GM18868 (cell line): Measurements from ENCODE around the gene SORBS1.
"Not testable (repeated sequence)": the region's sequence is repeated elsewhere in the genome, so short reads cannot be mapped to it uniquely, and the experiment has no call there.

Experiments
- ATAC-seq: cut with Tn5 transposase; IDR thresholded peaks from one replicate; pipeline ENCODE4 v1.9.1; 2021; ENCODE audit warnings: mild to moderate bottlenecking, moderate library complexity; ENCODE audit not compliant: unreplicated experiment

Gene SORBS1

DNA sequence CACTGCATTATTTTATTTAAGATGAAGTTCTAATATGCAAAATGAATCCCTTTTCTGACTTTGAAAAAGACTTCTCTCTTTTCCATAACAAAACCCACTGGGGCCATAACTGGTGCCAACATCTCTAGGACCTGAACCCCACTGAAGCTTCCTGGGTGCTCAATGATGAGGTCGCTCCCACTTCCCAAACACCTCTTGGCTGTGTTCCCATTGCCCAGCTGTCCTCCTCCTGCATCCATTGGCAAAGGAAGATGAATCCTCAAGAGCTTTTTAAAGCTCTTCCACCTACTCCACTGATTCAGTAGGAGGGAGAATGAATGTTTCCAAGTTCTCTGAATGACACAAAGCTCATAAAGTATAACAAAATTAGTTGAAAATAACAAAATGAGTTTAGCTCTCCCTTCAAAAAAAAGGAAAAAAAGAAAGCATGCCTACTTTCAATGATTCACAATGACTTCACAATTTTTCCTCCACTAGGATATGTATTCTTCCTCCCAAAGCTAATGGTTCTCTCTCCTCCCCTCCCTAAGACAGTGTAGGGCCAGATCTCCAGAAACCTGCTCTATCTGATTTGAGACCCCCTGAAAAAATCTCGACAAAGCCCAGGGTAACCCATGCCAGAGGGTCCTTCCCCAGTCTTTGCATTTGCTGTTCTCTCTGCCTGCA lies 64.8 kb downstream of the SORBS1 start:
- no peak for ATAC-seq

DNA sequence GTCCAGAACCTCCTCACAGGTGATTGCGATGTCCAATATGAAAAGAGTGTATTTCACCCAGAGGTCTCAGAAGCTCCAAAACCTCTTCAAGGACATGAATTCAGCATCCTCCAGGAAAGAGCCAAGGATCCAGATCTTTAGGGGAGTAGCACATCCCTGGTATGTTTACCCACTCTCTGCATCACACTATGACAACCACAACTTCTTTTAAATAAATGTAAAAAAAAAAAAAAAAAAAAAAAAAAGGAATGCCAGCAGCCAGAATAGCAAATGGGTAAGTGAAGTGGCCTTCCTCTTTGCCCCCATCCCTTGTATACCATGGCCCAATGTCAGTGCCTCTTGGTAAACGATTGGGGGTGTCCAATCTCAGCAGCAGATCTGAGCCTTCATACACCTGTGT lies 67.3 kb downstream of the SORBS1 start:
- ATAC-seq = no peak

DNA sequence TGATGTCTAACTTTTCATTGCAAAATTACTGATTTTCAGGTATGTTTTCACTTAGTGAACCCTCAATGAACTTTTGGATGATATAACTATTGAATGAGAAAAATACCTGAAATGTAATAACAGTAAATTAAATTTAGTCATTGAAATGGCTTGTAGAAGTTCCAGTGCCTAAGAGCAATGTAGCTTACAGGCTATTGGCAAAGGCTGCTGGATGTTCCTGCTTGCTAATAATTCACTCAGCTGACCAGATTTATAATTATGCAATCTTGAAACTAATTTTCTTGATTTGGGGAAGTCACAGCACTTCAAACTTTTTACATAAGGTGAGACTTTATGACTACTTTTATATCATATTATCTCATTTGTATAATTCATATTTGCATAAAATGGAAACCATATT lies 73.2 kb downstream of the SORBS1 start:
- no peak for ATAC-seq

DNA sequence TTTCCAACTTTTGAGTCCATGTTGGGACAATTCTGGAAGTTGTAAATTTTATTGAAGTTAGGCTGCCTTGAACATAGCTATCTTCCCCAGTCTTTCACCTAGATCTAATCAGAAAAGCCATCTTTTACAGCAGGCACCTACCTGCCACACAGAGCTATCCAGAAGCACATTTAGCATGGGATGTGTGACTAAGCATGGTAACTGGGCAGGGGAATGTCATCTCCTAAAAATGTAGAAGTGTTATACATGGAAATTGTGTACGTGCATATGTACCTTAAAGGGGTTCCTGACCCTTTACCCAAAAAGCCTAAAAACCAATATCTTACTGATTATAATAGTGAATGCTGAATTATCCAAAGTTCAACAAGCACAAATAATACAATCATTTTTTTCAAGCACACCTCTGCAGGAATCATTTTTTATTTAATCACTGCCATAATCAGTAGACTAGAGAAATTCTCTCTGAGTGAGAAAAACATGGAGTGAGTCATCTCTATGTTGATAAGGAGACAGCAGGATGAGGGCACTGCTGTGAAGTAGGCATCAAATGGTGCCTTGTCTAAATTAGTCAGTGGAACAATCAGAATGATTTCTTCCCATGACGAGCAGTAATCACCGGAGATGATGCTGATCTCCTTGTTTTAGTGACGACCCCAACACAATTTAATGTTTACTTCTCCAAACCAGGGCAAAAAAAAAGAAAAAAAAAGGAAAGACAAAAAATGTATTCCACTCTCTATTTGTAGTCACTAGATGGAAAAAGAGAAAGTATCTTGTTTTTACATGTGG lies 75.9 kb downstream of the SORBS1 start:
- ATAC-seq = no peak

DNA sequence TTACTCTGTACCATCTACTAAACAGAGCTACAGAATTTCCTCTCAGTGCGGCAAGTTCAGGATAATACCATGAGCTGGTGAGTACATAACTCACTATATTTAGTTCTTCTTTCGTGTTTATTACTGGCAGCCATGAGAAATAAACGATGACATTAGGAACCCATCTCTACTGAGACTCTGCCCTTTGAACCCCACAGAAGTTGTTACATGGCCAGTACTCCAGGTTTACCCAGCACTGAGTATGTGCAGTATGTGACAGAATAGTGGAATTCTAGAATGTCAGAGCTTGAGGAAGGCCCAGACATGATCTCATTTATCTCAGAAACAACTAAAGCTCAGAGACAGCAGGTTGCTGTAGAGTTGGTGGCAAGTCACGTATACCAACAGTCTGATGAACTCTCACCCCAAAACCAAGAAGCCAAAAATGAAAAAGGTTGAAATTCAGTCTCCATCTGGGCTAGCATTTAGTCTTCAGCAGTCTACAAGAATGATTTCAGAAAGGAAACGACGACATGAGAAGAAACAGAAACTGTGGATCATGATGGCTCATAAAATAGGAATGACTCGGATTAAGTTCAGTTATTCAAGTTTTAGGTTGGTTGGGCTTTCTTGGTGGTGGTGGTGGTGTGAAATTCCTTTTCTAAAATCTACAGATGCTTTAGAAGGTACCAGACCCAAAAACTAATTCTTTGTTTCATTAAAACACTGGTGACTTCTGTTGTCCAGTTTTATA lies 78.5 kb downstream of the SORBS1 start:
- ATAC-seq = no peak

DNA sequence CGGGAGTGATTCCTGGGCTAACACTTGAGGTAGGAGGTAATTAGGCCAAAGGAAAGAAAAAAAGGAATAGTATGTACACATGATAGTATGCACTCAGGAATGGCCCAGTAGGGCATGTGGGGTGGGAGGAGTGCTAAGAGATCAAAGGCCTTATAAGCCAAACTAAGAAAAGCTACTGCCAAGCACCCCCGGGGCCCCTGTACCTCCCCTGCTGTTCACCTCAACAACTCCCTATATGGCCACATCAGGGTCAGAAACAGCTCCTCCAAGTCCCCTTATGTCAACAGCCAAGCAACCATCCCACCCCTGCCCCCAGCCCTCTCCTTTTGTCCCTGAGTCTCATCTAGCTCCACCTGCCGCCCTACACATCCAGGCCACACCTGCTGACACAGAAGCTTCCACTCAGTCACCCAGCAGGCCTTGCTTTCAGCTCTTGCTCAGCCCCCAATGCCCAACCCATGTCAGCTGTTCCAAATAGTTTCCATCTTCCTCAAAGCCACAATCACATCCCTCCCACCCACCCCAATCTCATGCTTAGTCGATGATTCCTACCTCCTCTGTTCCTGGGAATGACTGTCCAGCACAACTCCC lies 80.2 kb downstream of the SORBS1 start:
- no peak for ATAC-seq

DNA sequence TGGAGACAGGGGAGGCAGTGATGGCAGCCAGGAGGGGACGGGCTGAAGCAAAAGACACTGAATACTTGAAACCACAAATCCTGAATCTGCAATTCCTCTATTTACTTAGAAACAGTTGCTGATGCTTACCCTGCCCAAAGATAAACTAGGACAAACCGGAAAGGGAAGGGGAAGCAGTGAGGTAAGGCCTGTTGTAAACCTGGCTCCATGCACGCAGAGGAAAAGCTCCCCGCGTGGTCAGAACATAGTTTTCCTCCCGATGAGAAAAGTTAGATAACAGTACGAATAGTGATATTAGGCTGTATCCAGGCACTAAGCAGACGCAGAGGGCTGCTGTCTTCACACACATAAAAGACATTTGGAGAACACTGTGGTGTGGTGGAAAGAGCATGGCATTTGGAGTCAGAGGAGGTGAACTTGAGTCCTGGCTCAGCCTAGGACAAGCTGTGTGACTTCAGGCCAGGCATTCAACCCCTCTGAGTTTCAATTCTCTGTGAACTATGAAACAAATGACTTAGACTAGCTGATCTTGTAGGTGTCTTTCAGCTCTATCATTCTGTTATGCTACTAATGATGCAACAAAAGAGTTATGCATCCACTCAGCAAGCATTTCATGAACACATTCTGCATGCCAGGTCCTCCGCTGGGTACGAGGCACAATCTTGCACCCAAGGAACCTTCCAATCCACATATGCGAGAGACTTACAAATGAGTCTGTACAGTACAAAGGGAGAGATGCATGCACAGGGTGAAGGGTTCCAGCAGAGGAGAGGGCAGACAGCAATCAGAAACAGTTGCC lies 80.9 kb downstream of the SORBS1 start:
- ATAC-seq = no peak

DNA sequence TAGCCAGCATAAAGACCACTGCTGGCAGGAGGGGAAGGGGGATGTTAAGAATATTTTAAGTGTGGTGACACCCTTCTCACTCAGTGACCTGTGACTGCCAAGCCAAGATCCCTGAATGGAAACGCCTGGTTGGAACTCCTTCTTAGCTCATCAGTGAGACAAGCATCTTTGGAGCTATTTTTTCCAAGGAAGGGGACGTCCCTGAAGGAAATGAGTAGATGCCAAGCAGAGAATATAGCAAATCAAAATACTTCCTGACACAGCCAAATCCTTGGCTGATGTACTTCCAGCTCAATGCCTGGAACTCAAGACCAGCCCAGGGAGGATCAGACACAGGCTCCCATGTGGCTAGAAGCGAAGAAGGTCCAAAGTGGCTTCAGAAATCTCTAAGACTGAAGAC lies 82.2 kb downstream of the SORBS1 start:
- no peak for ATAC-seq

DNA sequence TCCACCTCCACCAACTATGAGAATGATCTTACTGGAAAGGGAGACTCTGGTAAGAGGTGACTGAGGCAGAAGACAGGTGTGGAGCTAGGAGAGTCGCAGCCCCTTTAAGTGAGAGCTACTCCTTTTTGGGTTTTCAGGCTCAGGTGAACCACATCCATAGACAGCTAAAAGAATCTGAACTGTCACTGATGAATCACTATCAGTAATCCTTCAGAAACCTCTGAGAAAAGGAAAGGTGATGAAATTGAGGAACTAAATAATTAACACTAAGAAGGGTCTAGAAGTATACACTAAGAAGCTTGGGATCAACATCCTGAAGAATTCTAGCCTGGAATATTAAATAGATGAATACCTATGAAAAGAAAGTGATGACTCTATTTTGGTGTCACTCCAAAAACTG lies 83.0 kb downstream of the SORBS1 start:
- no peak for ATAC-seq

DNA sequence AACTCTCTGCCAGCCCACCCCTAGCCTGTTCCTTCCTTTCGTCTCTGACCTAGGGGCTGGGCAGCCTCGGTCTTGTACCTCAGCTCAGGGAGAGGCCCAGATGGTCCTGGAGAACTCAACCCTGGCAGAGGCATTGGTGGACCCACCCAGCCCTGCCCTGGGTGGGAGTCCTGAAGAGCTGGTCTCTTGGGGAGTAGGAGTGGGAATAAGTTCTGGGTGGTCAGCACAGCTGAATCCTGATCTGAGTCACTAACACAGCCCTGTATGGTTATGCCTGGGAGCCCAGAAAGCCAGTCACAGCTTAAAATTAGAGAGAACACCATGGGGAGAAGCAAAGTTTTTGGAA lies 84.0 kb downstream of the SORBS1 start:
- ATAC-seq = no peak

DNA sequence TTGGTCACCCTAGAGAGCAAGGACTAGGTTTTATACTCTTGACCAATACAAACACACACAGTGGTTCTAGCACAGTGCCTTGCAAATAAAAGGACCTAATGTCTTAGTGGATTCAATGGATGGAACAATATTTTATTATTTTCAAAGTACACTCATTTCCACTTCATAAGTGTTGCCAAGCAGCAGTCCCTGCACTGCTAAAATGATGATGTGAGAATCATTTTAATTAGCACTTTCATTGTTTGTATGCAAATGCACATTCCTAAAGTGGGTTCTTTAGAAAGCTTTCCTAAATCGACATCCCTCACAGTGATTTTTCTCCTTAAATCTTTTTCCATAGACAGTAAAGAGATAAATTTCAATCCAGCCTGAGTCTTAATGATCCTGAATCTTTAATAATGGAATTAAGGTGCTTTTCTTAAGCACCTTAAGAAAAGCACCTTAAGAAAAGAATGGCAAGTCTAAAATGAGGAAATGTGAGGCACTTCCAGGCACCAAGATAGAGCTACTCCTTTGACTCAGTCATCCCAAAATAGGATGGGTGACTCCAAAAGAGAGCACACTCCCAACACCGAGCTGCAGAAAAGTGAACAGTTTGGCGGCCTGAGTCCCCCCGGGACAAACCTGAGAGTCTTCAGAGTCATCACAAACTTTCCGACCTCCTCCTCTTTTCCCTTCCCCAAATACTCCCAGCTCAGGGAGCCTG lies 84.5 kb downstream of the SORBS1 start:
- no peak for ATAC-seq

DNA sequence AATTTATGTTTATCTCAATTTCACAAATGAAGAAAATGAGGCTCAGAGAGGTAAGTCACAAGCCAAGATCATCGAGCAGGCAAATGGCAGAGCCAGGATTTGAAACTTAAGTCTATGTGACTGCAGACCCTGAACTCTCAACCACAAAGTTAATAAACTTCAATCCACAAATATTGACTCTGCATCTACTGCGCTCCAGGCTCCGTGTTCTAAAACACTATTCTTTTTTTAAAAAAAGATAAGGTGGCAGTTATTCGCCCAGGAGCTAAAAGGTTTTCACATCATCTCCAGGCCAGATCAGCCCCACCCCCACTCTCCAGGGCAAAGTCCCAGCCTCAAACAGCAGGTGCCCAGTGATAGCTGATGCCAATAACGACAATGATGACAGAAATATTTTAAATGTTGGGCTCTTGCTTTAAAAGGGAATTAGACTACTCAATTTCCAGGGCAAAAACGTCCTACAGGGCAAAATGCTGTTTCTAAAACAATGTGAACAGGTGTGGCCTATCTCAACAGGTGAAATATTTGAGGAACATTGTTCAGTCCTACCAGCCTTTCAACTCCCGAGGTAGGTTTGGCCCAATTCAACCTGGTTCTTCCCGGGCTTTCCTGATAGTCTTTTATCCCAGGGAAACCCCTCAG lies 85.2 kb downstream of the SORBS1 start:
- no peak for ATAC-seq

DNA sequence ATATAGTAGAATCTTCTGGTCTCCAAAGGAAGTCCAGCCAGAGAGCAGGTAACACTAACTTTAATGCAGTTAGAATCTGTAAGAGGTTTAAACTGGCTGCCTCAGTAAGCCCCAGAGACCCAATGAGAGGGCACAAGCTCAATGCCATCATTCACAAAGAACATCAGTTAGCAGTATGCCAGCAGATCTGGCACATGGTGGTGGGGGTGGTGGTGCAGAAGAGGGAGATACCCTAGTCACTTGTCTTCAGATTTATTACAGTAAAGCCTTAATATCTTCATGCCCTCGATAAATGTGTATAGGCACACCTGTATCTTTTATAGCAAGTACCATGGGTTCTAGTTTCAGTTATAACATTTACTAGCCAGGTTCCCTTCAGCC lies 86.2 kb downstream of the SORBS1 start:
- ATAC-seq = no peak

DNA sequence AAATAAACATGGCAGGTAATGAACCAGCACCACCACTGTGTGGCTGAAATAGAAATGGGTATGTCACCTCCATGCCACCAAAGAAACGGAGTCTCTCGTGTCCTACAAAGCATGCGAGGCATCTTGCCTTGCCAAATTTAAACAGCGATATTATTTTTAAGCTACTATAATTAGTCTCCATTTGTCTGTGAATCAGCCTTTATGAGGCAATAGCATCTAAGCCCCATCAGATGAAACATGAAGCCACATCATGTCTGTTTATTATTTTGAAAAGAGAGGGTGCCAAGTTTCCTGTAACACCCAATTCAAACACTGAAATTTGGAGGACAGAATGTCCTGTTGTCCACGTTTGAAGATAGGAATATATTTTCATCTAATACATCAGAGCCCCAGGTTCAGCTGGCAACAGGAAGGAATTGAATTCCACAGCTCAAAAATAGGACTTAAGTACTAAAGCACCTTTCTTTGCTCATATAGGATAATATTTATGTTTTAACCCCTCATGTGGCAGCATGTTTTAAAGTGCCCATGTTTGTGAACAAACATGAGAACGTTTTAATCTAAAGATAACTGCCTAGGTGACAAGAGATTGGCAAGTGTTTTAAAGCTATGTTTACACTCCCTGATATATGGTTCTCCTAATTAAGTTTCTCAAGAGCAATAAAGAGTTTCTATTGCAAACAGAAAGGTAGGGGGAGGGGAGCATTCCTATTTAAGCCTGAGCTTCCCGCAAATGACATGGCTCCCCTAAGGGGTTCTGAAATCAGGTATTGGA lies 86.8 kb downstream of the SORBS1 start:
- no peak for ATAC-seq

DNA sequence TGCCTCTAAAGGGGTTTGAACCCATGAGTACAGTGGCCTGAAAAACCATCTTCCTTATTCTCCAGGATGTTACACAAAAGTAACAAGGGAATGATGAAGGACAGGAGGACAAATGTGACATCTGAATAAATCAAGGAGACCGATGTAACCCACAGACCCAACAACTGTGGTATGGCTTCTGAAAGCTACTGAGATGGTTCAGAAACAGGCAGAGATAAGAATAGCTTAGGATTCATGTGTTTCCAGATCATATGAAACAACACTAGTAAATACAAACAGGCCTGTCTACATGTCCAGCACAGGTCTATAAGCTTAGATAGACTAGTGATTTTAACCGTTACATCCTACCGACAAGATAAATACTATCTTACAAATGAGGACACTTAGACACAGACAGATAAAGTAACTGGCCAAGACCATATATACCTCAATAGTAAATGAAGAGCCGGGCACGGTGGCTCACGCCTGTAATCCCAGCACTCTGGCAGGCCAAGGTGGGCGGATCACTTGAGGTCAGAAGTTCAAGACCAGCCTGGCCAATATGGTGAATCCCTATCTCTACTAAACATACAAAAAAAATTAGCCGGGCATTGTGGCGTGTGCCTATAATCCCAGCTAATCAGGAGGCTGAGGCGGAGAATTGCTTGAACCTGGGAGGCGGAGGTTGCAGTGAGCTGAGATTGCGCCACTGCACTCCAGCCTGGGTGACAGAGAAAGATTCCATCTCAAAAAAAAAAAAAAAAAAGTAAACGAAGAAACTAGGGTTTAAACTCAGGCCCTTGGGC lies 88.7 kb downstream of the SORBS1 start:
- no peak for ATAC-seq

DNA sequence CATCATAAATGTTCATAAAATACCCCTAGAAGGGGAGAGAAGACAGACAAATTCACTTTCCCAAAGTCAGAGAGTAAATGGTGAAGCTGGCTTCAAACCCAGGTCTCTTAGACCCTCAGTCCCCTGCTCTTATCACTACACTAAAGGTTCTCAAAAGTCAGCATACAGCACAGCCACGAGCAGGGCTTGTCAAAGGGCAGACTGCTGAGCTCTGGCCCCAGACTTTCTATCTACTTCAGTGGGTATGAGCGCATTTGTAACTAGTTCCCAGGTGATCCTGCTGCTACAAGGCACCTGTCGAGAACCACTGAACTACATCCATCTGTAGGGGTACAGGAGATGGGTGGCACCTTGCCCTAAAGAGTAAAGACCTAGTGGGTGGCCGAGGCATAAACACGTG lies 91.5 kb downstream of the SORBS1 start:
- no peak for ATAC-seq

DNA sequence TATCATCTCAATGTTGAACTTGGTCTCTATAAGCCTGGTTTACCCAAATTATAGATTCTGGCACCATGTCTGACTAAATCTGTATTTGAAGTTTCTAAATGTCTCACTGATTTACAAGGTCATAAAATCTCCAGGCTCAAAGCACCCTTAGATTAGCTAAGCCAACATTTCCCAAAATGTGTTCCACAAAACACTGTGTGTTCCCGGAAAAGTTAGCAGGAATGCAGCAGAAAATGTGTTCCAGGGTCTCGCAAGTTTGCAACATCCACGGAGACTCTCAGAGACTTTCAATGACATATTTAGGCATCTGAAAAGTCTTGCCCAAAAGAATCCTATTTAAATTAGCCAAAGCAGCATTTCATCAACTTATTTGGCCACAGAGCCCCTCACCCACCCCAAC lies 91.9 kb downstream of the SORBS1 start:
- no peak for ATAC-seq

DNA sequence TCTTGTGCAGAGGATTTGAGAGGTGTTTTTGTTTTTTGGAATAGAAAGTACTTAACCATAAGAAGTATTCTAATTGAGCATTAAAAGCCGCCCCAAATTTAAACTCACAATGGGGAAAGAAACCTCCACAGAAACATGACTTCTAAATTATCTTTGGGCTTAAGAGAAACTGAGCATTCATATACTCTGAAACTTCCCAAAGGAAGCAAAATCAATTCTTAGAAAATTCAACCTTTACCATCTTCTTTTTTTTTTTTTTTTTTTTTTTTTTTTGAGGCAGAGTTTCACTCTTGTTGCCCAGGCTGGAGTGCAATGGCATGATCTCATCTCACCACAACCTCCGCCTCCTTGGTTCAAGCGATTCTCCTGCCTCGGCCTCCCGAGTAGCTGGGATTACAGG lies 93.5 kb downstream of the SORBS1 start:
- ATAC-seq = not testable (repeated sequence)
